ENCODE measurements around the gene ARHGAP28.
"Not testable (repeated sequence)": the region's sequence is repeated elsewhere in the genome, so short reads cannot be mapped to it uniquely, and the experiment has no call there.

The ARHGAP28 gene

DNA sequence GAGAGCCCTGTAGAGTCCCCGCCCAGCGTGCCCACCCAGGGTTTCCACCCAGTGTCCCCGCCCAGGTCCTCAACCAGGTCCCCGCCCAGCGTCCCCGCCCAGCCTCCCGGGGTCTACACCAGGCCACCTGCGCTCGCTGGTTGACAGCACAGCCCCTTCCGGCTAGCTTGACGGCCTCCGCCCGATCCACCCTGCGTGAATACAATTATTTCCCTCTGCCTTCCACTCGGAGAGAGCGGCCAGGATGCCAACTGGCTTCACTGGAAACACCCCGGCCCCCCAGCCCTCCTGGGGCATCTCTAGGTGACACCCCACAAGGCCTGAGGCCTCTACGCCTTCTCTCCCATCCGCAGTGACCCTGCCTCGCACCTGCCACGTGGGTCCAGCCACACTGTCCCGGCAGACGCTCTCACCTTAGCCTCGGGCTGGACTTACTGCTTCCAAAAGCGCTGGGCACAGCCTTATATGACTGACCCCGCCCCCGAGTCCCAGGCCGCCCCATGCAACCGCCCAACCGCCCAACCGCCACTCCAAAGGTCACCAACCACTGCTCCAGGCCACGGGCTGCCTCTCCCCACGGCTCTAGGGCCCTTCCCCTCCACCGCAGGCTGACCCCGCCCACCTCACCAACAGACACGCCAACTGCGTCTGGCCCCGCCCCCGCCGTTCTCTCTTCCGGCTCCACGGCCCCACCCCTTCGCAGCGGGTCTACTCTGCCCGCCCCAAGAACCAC, 200.0 kb downstream of the ARHGAP28 start:
- Histone ChIP-seq H3K36me3 (replicated peaks) (no peaks in the 10 kb centered on the region), H3K27ac (no peak overlapping the region), H3K4me3 (ENCODE audit: low read depth, low read length) (no peak overlapping the region), H3K27me3 (replicated peaks) (no peaks in the 10 kb centered on the region)
- TF ChIP-seq, protein P1, sequence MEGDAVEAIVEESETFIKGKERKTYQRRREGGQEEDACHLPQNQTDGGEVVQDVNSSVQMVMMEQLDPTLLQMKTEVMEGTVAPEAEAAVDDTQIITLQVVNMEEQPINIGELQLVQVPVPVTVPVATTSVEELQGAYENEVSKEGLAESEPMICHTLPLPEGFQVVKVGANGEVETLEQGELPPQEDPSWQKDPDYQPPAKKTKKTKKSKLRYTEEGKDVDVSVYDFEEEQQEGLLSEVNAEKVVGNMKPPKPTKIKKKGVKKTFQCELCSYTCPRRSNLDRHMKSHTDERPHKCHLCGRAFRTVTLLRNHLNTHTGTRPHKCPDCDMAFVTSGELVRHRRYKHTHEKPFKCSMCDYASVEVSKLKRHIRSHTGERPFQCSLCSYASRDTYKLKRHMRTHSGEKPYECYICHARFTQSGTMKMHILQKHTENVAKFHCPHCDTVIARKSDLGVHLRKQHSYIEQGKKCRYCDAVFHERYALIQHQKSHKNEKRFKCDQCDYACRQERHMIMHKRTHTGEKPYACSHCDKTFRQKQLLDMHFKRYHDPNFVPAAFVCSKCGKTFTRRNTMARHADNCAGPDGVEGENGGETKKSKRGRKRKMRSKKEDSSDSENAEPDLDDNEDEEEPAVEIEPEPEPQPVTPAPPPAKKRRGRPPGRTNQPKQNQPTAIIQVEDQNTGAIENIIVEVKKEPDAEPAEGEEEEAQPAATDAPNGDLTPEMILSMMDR (IDR thresholded peaks at IDR 0.05; ENCODE audit: low read depth, low read length, missing control alignments): no peak
- no peak for DNase-seq
- in situ Hi-C loops (cut with HindIII; ENCODE audit: low pct_ligation_motif_present, low sequenced_read_pairs): no loop called here

DNA sequence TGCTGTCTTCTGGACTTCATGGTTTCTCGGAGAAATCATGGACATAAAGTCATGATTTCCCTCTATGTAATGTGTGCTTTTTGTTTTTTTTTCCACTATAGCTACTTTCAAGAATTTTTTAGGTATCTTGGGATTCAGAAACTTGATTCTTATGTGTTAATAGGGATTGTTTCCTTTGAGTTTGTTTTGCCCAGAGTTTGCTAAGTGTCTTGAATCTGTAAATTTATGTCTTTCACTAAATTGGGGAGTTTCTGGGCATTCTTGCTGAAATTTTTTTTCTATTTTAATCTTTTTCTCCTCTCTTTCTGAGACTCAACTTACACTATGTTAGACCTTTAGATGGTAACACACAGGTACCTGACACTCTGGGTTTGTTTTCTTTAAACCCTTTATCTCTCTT, 205.3 kb downstream of the ARHGAP28 start:
- in situ Hi-C loops (cut with HindIII; ENCODE audit: low pct_ligation_motif_present, low sequenced_read_pairs): no loop called here
- H3K27me3 ChIP-seq (replicated peaks): no peaks in the 10 kb centered on the region
- H3K36me3 ChIP-seq (replicated peaks): no peaks in the 10 kb centered on the region
- DNase-seq: no peak
- TF ChIP-seq, protein P1 (IDR thresholded peaks at IDR 0.05; ENCODE audit: low read depth, low read length, missing control alignments): no peak
- no peak overlapping the region for H3K27ac ChIP-seq
- H3K4me3 ChIP-seq (ENCODE audit: low read depth, low read length): no peak overlapping the region

DNA sequence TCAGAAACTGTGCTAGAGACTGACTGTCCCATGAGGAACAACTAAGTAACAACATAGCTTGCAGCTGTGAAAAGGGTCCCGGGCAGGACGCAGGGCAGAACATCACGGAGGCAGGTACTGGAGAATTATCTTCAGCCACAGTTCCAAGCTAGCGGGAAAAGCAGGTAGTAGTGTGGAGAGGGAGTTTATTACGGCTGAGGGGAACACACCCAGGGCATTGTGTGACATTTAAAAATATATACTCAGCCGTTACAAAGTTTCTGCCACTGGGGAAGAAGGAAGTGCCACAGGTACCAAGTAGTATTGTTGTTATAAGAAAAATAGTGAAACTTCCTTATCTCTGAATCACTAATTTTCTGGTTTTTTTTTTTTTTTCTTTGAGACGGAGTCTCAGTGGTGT, 208.5 kb downstream of the ARHGAP28 start:
- TF ChIP-seq, protein P1 (IDR thresholded peaks at IDR 0.05; ENCODE audit: low read depth, low read length, missing control alignments): no peak
- DNase-seq: no peak
- H3K27me3 ChIP-seq (replicated peaks): no peaks in the 10 kb centered on the region
- no peak overlapping the region for H3K4me3 ChIP-seq (ENCODE audit: low read depth, low read length)
- in situ Hi-C loops (cut with HindIII; ENCODE audit: low pct_ligation_motif_present, low sequenced_read_pairs): no loop called here
- peaks cover 2% of the 10 kb centered on the region for H3K36me3 ChIP-seq (replicated peaks)
- H3K27ac ChIP-seq: no peak overlapping the region

DNA sequence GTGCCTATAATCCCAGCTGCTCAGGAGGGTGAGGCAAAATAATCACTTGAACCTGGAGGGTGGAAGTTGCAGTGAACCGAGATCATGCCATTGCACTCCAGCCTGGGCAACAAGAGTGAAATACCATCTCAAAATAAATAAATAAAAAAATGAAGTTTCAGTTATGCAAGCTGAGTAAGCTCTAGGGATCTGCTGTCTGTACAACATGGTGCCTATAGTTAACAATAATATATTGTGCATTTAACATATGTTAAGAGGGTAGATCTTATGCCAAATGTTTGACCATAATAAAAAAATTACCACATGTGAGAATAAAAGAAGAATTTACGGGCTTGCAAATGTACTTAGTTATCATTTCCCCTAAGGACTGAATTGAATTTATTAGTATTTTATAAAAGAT, 208.9 kb downstream of the ARHGAP28 start:
- H3K27me3 ChIP-seq (replicated peaks); H3K36me3 ChIP-seq (replicated peaks); H3K27ac ChIP-seq; in situ Hi-C loops (cut with HindIII; ENCODE audit: low pct_ligation_motif_present, low sequenced_read_pairs); DNase-seq; H3K4me3 ChIP-seq (ENCODE audit: low read depth, low read length): not testable (repeated sequence)

DNA sequence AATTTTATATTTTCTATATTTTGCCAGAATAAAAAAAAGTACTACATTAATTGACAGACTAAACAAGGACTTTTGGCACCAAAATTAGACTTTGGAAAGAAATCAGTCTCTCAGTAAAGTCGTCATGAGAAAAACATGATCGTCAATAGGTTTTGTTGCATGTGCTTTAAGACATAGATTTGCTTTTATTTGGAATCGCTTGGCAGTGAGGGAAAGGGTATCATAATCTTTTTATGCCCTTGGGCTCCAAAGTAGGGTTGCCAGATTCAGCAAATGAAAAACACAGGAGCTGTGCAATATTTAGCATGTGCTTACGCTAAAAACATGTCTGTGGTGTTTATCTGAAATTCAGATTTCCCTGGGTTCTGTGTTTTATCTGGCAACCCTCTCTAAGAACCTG, 210.5 kb downstream of the ARHGAP28 start:
- Histone ChIP-seq H3K27ac (no peak overlapping the region), H3K27me3 (replicated peaks) (no peaks in the 10 kb centered on the region), H3K4me3 (ENCODE audit: low read depth, low read length) (no peak overlapping the region), H3K36me3 (replicated peaks) (peaks cover 2% of the 10 kb centered on the region)
- in situ Hi-C loops (cut with HindIII; ENCODE audit: low pct_ligation_motif_present, low sequenced_read_pairs): no loop called here
- TF ChIP-seq, protein P1 (IDR thresholded peaks at IDR 0.05; ENCODE audit: low read depth, low read length, missing control alignments): no peak
- no peak for DNase-seq

DNA sequence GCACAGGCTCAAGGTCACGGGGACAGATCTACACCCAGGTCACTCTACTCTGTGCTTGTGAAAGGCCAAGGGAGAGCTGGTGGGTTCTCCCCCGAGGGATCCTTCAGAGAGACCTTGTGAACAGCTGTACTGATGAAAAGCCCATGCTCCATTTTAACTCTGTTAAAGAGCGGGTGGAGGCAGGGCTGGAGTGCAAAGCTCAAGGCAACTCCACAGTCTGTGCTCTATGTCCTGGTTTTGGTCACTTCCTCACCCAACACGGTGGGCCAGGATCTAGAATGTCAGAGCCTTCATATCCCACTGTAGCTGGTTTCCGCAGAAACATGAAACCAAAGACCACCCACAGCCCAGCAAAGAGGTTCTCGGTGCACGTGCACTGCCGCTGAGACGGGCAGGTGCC, 210.9 kb downstream of the ARHGAP28 start:
- H3K36me3 ChIP-seq (replicated peaks): peaks cover 2% of the 10 kb centered on the region
- no peaks in the 10 kb centered on the region for H3K27me3 ChIP-seq (replicated peaks)
- in situ Hi-C loops (cut with HindIII; ENCODE audit: low pct_ligation_motif_present, low sequenced_read_pairs): no loop called here
- TF ChIP-seq, protein P1 (IDR thresholded peaks at IDR 0.05; ENCODE audit: low read depth, low read length, missing control alignments): no peak
- no peak overlapping the region for H3K4me3 ChIP-seq (ENCODE audit: low read depth, low read length)
- H3K27ac ChIP-seq: no peak overlapping the region
- DNase-seq: no peak
